Measurements from ENCODE around the gene GPN2. TPM values are rescaled to one million over a fixed set of nuclear protein-coding genes. Genes with fewer than 3 reads are reported as not detected.
"Not testable (repeated sequence)": the region's sequence is repeated elsewhere in the genome, so short reads cannot be mapped to it uniquely, and the experiment has no call there.

GPN2 gene
- total RNA-seq, 1 experiment from 2014 or later = 41.9 TPM

DNA sequence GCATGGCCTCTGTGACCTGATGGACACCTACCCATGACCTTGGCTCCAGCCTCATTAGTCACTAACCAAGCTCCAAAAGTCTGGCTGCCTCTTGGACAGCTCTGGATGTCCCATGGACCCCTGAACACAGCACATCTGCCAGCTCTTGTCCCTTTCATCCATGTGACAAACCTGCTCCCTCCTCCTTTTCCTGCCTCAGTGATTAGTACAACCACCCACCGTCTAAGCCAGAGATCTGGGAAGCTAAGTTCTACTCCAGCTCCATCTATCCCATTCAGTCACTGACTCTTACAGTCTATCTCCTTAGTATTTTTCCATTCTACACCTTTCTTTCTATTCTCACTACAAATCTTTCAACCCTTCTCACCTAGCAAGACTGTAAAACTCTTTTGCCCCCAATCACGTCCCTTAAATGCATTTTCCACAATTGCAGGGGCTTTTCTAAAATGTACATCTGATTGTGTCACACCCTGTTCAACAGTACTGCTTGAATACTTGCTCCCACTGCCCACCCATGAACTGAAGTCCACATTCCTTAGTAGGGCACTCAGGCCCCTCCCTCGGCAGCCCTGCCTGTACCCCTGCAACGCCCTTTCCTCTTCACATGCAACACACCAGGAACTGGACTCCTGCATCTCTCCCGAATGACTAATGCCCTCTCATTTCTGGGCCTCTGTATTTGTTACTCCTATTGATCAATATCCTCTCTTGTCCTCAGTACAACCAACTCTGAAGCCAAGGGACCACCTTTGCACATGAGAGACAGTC lies 7.2 kb downstream of the GPN2 start:
- Histone ChIP-seq H3K4me1 (ENCODE audit: control insufficient read depth, insufficient read depth, low read length) (no peaks in the 10 kb centered on the region), H3K27ac (ENCODE audit: low read length) (no peak overlapping the region), H3K4me3 (ENCODE audit: low read depth in 2 of 2, low read length in 2 of 2) (no peak overlapping the region), H3K36me3 (ENCODE audit: control insufficient read depth, insufficient read depth, low read length) (peaks cover 18% of the 10 kb centered on the region; the same call in 1 of the 2 replicates), H3K9me3 (ENCODE audit: control insufficient read depth, insufficient read depth, low read depth, low read length) (no peaks in the 10 kb centered on the region), H3K27me3 (ENCODE audit: control insufficient read depth, insufficient read depth, low read length) (no peaks in the 10 kb centered on the region)
- CTCF ChIA-PET = no interaction called here
- POLR2A ChIA-PET = interaction anchor here (0.5 to 2.0 kb wide), 4 partner anchors 12 to 38 kb away, joined by 3 to 7 read pairs (median 4); partner anchors contain the start of gene GPATCH3
- TF ChIP-seq, protein P1, sequence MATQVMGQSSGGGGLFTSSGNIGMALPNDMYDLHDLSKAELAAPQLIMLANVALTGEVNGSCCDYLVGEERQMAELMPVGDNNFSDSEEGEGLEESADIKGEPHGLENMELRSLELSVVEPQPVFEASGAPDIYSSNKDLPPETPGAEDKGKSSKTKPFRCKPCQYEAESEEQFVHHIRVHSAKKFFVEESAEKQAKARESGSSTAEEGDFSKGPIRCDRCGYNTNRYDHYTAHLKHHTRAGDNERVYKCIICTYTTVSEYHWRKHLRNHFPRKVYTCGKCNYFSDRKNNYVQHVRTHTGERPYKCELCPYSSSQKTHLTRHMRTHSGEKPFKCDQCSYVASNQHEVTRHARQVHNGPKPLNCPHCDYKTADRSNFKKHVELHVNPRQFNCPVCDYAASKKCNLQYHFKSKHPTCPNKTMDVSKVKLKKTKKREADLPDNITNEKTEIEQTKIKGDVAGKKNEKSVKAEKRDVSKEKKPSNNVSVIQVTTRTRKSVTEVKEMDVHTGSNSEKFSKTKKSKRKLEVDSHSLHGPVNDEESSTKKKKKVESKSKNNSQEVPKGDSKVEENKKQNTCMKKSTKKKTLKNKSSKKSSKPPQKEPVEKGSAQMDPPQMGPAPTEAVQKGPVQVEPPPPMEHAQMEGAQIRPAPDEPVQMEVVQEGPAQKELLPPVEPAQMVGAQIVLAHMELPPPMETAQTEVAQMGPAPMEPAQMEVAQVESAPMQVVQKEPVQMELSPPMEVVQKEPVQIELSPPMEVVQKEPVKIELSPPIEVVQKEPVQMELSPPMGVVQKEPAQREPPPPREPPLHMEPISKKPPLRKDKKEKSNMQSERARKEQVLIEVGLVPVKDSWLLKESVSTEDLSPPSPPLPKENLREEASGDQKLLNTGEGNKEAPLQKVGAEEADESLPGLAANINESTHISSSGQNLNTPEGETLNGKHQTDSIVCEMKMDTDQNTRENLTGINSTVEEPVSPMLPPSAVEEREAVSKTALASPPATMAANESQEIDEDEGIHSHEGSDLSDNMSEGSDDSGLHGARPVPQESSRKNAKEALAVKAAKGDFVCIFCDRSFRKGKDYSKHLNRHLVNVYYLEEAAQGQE (IDR thresholded peaks at IDR 0.05; ENCODE audit: insufficient read depth in 1 of 2, low read depth in 2 of 2, low read length in 1 of 2) = no peak
- TF ChIP-seq, protein P2, sequence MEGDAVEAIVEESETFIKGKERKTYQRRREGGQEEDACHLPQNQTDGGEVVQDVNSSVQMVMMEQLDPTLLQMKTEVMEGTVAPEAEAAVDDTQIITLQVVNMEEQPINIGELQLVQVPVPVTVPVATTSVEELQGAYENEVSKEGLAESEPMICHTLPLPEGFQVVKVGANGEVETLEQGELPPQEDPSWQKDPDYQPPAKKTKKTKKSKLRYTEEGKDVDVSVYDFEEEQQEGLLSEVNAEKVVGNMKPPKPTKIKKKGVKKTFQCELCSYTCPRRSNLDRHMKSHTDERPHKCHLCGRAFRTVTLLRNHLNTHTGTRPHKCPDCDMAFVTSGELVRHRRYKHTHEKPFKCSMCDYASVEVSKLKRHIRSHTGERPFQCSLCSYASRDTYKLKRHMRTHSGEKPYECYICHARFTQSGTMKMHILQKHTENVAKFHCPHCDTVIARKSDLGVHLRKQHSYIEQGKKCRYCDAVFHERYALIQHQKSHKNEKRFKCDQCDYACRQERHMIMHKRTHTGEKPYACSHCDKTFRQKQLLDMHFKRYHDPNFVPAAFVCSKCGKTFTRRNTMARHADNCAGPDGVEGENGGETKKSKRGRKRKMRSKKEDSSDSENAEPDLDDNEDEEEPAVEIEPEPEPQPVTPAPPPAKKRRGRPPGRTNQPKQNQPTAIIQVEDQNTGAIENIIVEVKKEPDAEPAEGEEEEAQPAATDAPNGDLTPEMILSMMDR (IDR thresholded peaks at IDR 0.05) = no peak
- no peak for TF ChIP-seq TCF7L2 (IDR thresholded peaks at IDR 0.05; ENCODE audit: low read depth, low read length)
- no peak for TF ChIP-seq SIN3A (IDR thresholded peaks at IDR 0.05; ENCODE audit: borderline replicate concordance, insufficient read depth, low read depth, low read length)
- TF ChIP-seq POLR2AphosphoS5 (IDR thresholded peaks at IDR 0.05; ENCODE audit: low read depth, low read length) = no peak; the same call in 1 of the 2 replicates
- BruUV-seq (replicated peaks) = TSS peak; percentile 48
- in situ Hi-C loops (cut with HindIII; ENCODE audit: low pct_unique_long_range_greater_than_20kb, low sequenced_read_pairs) (no loop called here), intact Hi-C loops (cut with micrococcal nuclease; ENCODE audit: unreplicated experiment) (no loop called here)
- ATAC-seq (no peak), DNase-seq (ENCODE audit: low read depth, low spot score) (no peak)

DNA sequence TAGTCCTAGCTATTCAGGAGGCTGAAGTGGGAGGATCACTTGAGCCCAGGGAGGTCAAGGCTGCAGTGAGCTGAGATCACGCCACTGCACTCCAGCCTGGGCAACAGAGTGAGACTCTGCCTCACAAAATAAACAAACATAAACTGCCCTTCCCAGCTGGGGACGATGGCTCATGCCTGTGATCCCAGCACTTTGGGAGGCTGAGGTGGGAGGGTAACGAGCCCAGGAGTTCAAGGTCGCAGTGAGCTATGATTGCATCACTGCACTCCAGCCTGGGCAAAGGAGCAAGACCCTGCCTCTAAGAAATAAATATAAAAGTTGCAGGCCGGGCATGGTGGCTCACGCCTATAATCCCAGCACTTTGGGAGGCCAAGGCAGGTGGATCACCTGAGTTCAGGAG lies 8.5 kb downstream of the GPN2 start:
- POLR2A ChIA-PET = interaction anchor here (0.6 to 2.0 kb wide), 4 partner anchors 19 to 217 kb away, joined by 3 to 7 read pairs (median 4); partner anchors contain the start of gene GPATCH3
- in situ Hi-C loops (cut with HindIII; ENCODE audit: low pct_unique_long_range_greater_than_20kb, low sequenced_read_pairs); H3K9me3 ChIP-seq (ENCODE audit: control insufficient read depth, insufficient read depth, low read depth, low read length); intact Hi-C loops (cut with micrococcal nuclease; ENCODE audit: unreplicated experiment); H3K27ac ChIP-seq (ENCODE audit: low read length); DNase-seq (ENCODE audit: low read depth, low spot score); H3K4me1 ChIP-seq (ENCODE audit: control insufficient read depth, insufficient read depth, low read length); H3K27me3 ChIP-seq (ENCODE audit: control insufficient read depth, insufficient read depth, low read length); H3K4me3 ChIP-seq (ENCODE audit: low read depth in 2 of 2, low read length in 2 of 2); BruUV-seq (replicated peaks): not testable (repeated sequence)
- H3K36me3 ChIP-seq (ENCODE audit: control insufficient read depth, insufficient read depth, low read length) = peaks cover 17% of the 10 kb centered on the region; the same call in 1 of the 2 replicates
- ATAC-seq = peak; percentile 72
- CTCF ChIA-PET = interaction anchor here (0.6 kb wide), 2 partner anchors 20 to 381 kb away, joined by 3 to 4 read pairs; no protein-coding TSS in a partner anchor

- no peaks in the 10 kb centered on the region for H3K9me3 ChIP-seq (ENCODE audit: control insufficient read depth, insufficient read depth, low read depth, low read length)
- DNase-seq (ENCODE audit: low read depth, low spot score) (no peak), ATAC-seq (no peak)
- intact Hi-C loops (cut with micrococcal nuclease; ENCODE audit: unreplicated experiment) (loop anchor here (5.0 kb wide), 1 partner anchor 277 kb away; no protein-coding TSS in a partner anchor), in situ Hi-C loops (cut with HindIII; ENCODE audit: low pct_unique_long_range_greater_than_20kb, low sequenced_read_pairs) (no loop called here)
- no TSS peak for BruUV-seq (replicated peaks)
- CTCF ChIA-PET = no interaction called here
- no peak overlapping the region for H3K4me3 ChIP-seq (ENCODE audit: low read depth in 2 of 2, low read length in 2 of 2)
- TF ChIP-seq, protein P1 (IDR thresholded peaks at IDR 0.05; ENCODE audit: insufficient read depth in 1 of 2, low read depth in 2 of 2, low read length in 1 of 2) = no peak
- no peak for TF ChIP-seq SIN3A (IDR thresholded peaks at IDR 0.05; ENCODE audit: borderline replicate concordance, insufficient read depth, low read depth, low read length)
- TF ChIP-seq POLR2AphosphoS5 (IDR thresholded peaks at IDR 0.05; ENCODE audit: low read depth, low read length) = no peak
- TF ChIP-seq, protein P2 (IDR thresholded peaks at IDR 0.05) = no peak
- no peak for TF ChIP-seq TCF7L2 (IDR thresholded peaks at IDR 0.05; ENCODE audit: low read depth, low read length)
- peaks cover 15% of the 10 kb centered on the region; the same call in 1 of the 2 replicates for H3K36me3 ChIP-seq (ENCODE audit: control insufficient read depth, insufficient read depth, low read length)
- H3K27me3 ChIP-seq (ENCODE audit: control insufficient read depth, insufficient read depth, low read length) = no peaks in the 10 kb centered on the region
- POLR2A ChIA-PET = no interaction called here
- no peaks in the 10 kb centered on the region for H3K4me1 ChIP-seq (ENCODE audit: control insufficient read depth, insufficient read depth, low read length)
- no peak overlapping the region for H3K27ac ChIP-seq (ENCODE audit: low read length)
These were observed 10.3 kb downstream of the GPN2 start for GRCh38 chr1:26879793-26880192.
